Fibroblast of lung (primary cell): ENCODE data around the gene FHIT. TPM values are rescaled to one million over a fixed set of nuclear protein-coding genes. Genes with fewer than 3 reads are reported as not detected.

Experiments
- DNase-seq, 2 donors: peaks; one replicate each; pipeline versions ENCODE4 v3.0.0 to v3.0.0-alpha.2; 2010; ENCODE audit warnings: low read depth in 2 of 2
- H2AFZ ChIP-seq: 2 replicates; pipeline ENCODE4 v1.5.1; 2012; ENCODE audit warnings: low read length, control low read depth, inconsistent platforms
- H3K27ac ChIP-seq: 2 replicates; pipeline ENCODE4 v1.5.1; 2011; ENCODE audit warnings: low read length, control low read depth; ENCODE audit not compliant: insufficient read depth
- H3K27me3 ChIP-seq: 2 replicates; pipeline ENCODE4 v1.5.1; 2011; ENCODE audit warnings: mild to moderate bottlenecking, low read length; ENCODE audit not compliant: control insufficient read depth, insufficient read depth
- H3K36me3 ChIP-seq: 2 replicates; pipeline ENCODE4 v1.5.1; 2011; ENCODE audit warnings: low read length; ENCODE audit not compliant: control insufficient read depth, insufficient read depth
- H3K4me1 ChIP-seq: 2 replicates; pipeline ENCODE4 v1.5.1; 2011; ENCODE audit warnings: low read length; ENCODE audit not compliant: control insufficient read depth, insufficient read depth; ENCODE audit errors: extremely low read depth
- H3K4me2 ChIP-seq: 2 replicates; pipeline ENCODE4 v1.5.1; 2011; ENCODE audit warnings: low read length, control low read depth; ENCODE audit not compliant: insufficient read depth; ENCODE audit errors: extremely low read depth
- H3K4me3 ChIP-seq, 4 experiments: fragments of 200-600 bp in 1 of 4; sonication (generic) in 1 of 4; replicated peaks in 1 of 4; 2 replicates each; pipeline ENCODE4 v1.5.1; 2011 to 2016; ENCODE audit warnings: low read length in 4 of 4, low read depth in 3 of 4, mild to moderate bottlenecking in 3 of 4, control low read depth in 2 of 4, inconsistent platforms in 1 of 4, mixed read lengths in 1 of 4; ENCODE audit not compliant: insufficient read depth in 1 of 4; ENCODE audit errors: control extremely low read depth in 1 of 4
- H3K79me2 ChIP-seq: 2 replicates; pipeline ENCODE4 v1.5.1; 2012; ENCODE audit warnings: mild to moderate bottlenecking, low read length, inconsistent platforms; ENCODE audit not compliant: control insufficient read depth, insufficient read depth
- H3K9ac ChIP-seq: 2 replicates; pipeline ENCODE4 v1.5.1; 2011; ENCODE audit warnings: mild to moderate bottlenecking, low read length, control low read depth; ENCODE audit not compliant: insufficient read depth
- H3K9me3 ChIP-seq: 2 replicates; pipeline ENCODE4 v1.5.1; 2012; ENCODE audit warnings: low read depth, low read length; ENCODE audit not compliant: control insufficient read depth, insufficient read depth
- H4K20me1 ChIP-seq: 2 replicates; pipeline ENCODE4 v1.5.1; 2011; ENCODE audit warnings: low read length; ENCODE audit not compliant: control insufficient read depth, insufficient read depth; ENCODE audit errors: extremely low read depth
- EZH2 ChIP-seq: IDR thresholded peaks from 2 replicates; pipeline ENCODE4 v1.5.1; 2012; ENCODE audit warnings: low read length, control low read depth, mild to moderate bottlenecking; ENCODE audit errors: missing control alignments
- polyA plus RNA-seq, 2 donors: library from polyadenylated mRNA; depleted of rRNA in 1 of 2; stranded (reverse) in 1 of 2; unstranded in 1 of 2; fragments of >200 nt; gene quantifications; 2 replicates each; pipeline ENCODE4 v1.2.1, GENCODE V29; 2011 to 2012; ENCODE audit warnings: missing spikeins in 1 of 2
- total RNA-seq: library from RNA; depleted of rRNA; stranded (reverse); fragments of >200 nt; gene quantifications from 2 replicates; pipeline ENCODE4 v1.2.1, GENCODE V29; 2014
- TF ChIP-seq, protein P1 (sequence below), 2 donors: IDR thresholded peaks in 1 of 2; conservative IDR thresholded peaks in 1 of 2; 1 replicate in 1 of 2; 2 replicates in 1 of 2; pipeline ENCODE4 v1.5.1; 2011 to 2012; ENCODE audit warnings: low read length in 2 of 2, control low read depth in 1 of 2, inconsistent platforms in 1 of 2, low read depth in 1 of 2, mild to moderate bottlenecking in 1 of 2

FHIT gene
- total and polyA plus RNA-seq, 2 donors (not counting 1 experiment from before 2014, with no cell fraction given): 0.79 to 2.1 TPM

DNA sequence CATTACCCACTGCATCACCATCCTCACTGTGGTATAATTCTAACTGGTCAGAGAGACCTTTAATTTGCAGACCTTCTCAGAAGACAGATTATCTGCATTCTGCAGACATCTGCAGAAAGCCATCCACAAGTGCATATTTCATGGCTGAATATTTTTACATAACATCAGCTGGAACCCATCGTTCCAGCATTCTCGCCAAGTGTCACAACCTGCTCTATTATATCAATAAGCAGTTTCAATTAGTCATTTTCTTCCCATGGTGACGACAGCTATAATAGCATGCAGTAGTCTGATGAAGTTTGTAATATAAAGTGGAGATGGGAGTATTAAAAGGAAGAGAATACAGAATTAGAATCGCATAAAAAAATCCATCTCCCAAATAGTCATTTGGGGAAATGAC, 334.7 kb downstream of the FHIT start:
- no peaks in the 10 kb centered on the region for H3K79me2 ChIP-seq
- no peaks in the 10 kb centered on the region for H3K27me3 ChIP-seq
- no peak overlapping the region for H3K4me3 ChIP-seq
- no peaks in the 10 kb centered on the region for H3K9me3 ChIP-seq
- peak in 1 of 2 donors; percentile 2 for DNase-seq
- H2AFZ ChIP-seq: no peak overlapping the region
- H3K4me1 ChIP-seq: no peaks in the 10 kb centered on the region
- H3K27ac ChIP-seq: no peak overlapping the region
- no peaks in the 10 kb centered on the region for H3K36me3 ChIP-seq
- TF ChIP-seq EZH2: no peak
- TF ChIP-seq, protein P1, sequence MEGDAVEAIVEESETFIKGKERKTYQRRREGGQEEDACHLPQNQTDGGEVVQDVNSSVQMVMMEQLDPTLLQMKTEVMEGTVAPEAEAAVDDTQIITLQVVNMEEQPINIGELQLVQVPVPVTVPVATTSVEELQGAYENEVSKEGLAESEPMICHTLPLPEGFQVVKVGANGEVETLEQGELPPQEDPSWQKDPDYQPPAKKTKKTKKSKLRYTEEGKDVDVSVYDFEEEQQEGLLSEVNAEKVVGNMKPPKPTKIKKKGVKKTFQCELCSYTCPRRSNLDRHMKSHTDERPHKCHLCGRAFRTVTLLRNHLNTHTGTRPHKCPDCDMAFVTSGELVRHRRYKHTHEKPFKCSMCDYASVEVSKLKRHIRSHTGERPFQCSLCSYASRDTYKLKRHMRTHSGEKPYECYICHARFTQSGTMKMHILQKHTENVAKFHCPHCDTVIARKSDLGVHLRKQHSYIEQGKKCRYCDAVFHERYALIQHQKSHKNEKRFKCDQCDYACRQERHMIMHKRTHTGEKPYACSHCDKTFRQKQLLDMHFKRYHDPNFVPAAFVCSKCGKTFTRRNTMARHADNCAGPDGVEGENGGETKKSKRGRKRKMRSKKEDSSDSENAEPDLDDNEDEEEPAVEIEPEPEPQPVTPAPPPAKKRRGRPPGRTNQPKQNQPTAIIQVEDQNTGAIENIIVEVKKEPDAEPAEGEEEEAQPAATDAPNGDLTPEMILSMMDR (conservative IDR thresholded peaks at IDR 0.05 in 1 of 2, IDR thresholded peaks at IDR 0.05 in 1 of 2; ENCODE audit: low read depth in 1 of 2, low read length in 2 of 2): no peak
- no peak overlapping the region for H3K9ac ChIP-seq
- no peak overlapping the region for H3K4me2 ChIP-seq
- H4K20me1 ChIP-seq: no peaks in the 10 kb centered on the region

DNA sequence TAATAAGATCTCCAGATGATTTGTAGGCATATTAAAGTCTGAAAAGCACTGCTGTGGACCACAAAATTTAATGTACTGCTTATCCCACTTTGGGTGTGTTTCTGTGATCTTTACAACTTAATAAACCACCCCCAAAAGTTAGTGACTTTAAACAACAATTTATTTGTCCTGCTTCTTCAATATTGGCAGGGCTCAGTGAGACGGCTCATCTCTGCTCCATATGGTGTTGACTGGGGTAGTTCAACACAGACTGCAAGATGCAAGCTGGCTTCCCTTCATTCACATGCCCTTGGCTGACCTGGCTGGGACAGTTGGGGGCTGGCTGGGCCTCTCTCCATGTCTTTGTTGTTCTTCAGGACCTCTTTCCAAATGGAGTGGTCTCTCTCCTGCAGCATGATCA, 337.8 kb downstream of the FHIT start:
- no peak overlapping the region for H2AFZ ChIP-seq
- H3K9ac ChIP-seq: no peak overlapping the region
- no peak overlapping the region for H3K4me3 ChIP-seq
- H3K4me1 ChIP-seq: no peaks in the 10 kb centered on the region
- H3K9me3 ChIP-seq: no peaks in the 10 kb centered on the region
- no peak overlapping the region for H3K4me2 ChIP-seq
- H3K27ac ChIP-seq: no peak overlapping the region
- H3K79me2 ChIP-seq: no peaks in the 10 kb centered on the region
- TF ChIP-seq, protein P1 (conservative IDR thresholded peaks at IDR 0.05 in 1 of 2, IDR thresholded peaks at IDR 0.05 in 1 of 2; ENCODE audit: low read depth in 1 of 2, low read length in 2 of 2): no peak
- no peak for TF ChIP-seq EZH2
- no peaks in the 10 kb centered on the region for H4K20me1 ChIP-seq
- no peaks in the 10 kb centered on the region for H3K27me3 ChIP-seq
- no peak for DNase-seq
- H3K36me3 ChIP-seq: no peaks in the 10 kb centered on the region

DNA sequence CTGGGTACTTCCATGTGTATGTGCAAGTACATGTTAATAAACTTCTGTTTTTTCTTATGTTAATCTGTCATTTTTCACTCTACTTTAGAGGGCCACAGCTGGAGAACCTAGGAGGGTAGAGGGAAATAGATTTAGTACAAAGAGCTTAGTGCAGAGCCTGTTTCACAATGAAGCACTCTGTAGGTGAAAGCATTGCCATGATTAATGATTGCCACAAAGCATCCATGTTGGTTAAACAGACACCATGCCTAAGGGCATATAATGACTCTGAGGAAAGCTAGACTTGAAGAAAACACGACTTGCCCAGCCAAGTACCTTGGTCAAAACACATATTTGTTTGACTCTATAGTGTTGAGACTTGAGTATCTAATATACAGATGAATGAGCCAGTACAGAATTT, 338.4 kb downstream of the FHIT start:
- Histone ChIP-seq H3K9ac (no peak overlapping the region), H2AFZ (no peak overlapping the region), H3K4me3 (no peak overlapping the region), H3K9me3 (no peaks in the 10 kb centered on the region), H3K4me2 (no peak overlapping the region), H3K27ac (no peak overlapping the region), H4K20me1 (no peaks in the 10 kb centered on the region), H3K36me3 (no peaks in the 10 kb centered on the region), H3K27me3 (no peaks in the 10 kb centered on the region), H3K4me1 (no peaks in the 10 kb centered on the region), H3K79me2 (no peaks in the 10 kb centered on the region)
- no peak for DNase-seq
- TF ChIP-seq, protein P1 (conservative IDR thresholded peaks at IDR 0.05 in 1 of 2, IDR thresholded peaks at IDR 0.05 in 1 of 2; ENCODE audit: low read depth in 1 of 2, low read length in 2 of 2): no peak
- no peak for TF ChIP-seq EZH2
